DND-41 (cell line): ENCODE results near the gene HTT.

Source experiments
- EZH2 ChIP-seq: IDR thresholded peaks from 3 replicates; pipeline ENCODE4 v1.6.1; 2012; ENCODE audit warnings: borderline replicate concordance, low read depth, mild to moderate bottlenecking, moderate library complexity, low read length, inconsistent platforms; ENCODE audit not compliant: severe bottlenecking
- TF ChIP-seq, protein P1 (sequence below): IDR thresholded peaks from 2 replicates; pipeline ENCODE4 v1.5.1; 2012; ENCODE audit warnings: borderline replicate concordance, low read length, moderate library complexity, mild to moderate bottlenecking; ENCODE audit not compliant: poor library complexity, severe bottlenecking; ENCODE audit errors: extremely low read depth

DNA sequence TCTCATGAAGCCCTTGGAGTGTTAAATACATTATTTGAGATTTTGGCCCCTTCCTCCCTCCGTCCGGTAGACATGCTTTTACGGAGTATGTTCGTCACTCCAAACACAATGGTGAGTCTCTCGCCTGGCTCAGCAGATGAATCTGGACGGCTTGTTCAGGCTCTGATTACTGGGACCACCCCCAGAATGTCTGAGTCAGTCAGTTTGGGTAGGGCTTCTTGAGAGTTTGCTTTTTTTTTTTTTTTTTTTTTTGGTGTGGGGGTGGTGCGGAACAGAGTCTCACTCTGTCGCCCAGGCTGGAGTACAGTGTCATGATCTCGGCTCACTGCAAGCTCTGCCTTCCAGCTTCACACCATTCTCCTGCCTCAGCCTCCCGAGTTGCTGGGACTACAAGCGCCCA, 112.1 kb downstream of the HTT start:
- TF ChIP-seq, protein P1, sequence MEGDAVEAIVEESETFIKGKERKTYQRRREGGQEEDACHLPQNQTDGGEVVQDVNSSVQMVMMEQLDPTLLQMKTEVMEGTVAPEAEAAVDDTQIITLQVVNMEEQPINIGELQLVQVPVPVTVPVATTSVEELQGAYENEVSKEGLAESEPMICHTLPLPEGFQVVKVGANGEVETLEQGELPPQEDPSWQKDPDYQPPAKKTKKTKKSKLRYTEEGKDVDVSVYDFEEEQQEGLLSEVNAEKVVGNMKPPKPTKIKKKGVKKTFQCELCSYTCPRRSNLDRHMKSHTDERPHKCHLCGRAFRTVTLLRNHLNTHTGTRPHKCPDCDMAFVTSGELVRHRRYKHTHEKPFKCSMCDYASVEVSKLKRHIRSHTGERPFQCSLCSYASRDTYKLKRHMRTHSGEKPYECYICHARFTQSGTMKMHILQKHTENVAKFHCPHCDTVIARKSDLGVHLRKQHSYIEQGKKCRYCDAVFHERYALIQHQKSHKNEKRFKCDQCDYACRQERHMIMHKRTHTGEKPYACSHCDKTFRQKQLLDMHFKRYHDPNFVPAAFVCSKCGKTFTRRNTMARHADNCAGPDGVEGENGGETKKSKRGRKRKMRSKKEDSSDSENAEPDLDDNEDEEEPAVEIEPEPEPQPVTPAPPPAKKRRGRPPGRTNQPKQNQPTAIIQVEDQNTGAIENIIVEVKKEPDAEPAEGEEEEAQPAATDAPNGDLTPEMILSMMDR = no peak
- TF ChIP-seq EZH2 = no peak
